Ramos (cell line): ENCODE results near the gene SMCO4.

ENCODE experiments used
- in situ Hi-C: fragments of 300-500 bp; cut with MboI; formaldehyde crosslinking; loops from one replicate; pipeline ENCODE4 v1.14.3; 2022; ENCODE audit warnings: low sequenced_read_pairs; ENCODE audit not compliant: unreplicated experiment

The SMCO4 gene

DNA sequence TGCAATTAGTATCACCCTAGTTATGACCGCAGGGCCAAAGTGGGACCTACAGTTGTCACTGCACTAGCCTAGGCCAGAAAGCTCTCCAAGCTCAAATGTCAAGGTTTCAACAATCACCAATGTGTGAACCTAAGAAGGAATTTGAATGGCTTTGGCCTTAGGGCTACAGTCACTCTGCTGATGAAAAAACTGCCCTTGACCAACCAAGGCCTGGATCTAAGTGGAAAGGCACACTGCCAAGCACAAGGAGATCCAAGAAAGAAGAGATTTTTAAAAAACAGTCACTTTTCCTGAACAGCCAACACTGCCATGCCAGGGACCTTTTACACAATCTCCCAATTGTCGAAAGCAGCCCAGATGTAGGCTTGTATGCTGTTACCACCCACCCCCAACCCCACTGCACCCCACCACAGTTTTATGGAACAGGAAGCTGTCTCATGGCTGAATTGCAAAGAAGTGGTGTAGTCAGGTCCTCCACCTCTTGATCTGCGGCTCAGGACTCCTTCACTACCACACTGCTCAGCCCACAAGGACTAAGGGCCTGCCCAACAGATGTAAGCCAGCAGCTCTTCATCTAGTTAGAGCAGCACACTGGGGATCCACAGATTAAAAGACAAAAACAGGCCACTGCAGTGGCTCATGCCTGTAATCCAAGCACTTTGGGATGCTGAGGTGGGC is 32.9 kb downstream of the SMCO4 start:
- in situ Hi-C loops, result no loop called here

DNA sequence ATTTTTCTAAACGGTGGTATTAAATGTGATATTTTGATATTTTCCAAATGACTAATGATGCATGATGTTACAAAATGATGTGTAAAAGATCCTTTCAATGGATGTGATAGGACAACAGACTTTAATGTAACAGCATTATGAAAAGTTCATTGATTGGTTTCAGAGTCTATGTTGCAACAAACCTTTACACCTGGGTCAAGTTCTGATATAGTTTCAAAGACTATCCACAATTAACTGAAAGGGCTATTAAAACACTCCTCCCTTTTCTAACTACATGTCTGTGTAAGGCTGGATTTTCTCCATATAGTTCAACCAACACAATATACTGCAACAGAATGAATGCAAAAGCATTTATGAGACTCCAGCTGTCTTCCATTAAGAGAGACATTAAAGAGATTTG is 35.7 kb downstream of the SMCO4 start:
- in situ Hi-C loops, result no loop called here

GRCh38 chr11:93505703-93506102 is 37.5 kb downstream of the SMCO4 start:
- in situ Hi-C loops, result no loop called here

DNA sequence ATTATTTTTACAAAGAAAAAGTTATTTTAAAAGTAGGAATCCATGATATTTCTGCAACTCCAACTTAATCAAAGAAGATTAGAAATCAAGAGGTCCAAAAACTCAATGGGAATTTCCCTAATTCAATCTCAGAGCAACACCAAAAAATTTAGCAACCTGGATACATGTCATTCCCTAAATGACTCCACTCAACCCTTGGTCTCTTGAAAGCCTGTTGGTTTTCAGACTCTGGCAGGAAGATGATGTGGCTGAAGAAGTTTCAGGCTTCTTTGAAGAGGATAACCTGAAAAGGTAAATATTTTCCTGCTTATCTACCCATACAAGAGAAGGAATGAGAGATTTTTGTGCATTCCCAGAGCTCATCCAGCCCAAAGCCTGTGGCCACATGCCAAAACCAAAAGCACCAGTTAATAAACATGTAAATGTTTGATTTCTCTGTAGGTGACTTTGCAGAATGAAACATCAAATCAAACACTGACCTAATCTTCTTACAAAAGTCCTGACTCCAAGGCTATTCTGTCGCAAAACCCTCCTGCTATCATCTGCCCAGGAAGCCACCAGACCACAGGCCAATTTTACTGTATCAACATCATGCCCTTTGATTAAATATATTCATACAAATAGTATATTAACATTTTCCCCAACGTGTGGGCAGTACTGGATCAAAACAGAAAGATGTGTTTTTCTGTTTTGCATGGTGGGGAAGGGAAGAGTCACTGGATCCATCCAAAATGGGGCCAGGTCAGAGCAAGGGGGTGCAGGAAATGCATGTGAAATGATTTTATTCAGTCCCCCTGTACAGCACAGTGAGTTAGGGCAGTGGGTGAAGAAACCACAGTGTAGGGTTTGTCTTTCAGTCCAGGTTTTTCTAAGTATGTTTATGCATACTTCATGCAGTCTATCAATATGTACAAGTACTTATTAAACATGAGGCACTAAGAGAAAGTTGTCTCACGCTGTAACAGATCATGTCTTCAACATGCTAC is 38.8 kb downstream of the SMCO4 start:
- in situ Hi-C loops, result no loop called here

DNA sequence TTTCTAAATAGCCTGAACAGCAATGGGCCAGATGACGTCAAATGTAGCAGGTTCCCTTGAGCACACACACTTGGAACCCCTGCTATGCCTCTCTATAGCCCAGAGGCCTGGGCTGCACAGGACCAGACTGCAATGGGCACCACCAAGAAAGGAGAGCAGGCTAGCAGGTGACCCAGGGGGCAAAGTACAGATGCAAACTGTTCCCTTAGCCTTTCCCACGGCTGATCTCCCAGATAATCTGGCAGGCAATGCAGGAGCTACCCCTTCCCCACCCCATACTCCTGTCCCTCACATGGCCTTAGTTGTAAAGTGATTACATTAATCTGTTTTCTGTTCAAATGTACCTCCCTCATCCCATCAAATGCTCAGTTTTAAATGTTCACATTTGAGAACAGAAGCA is 41.3 kb downstream of the SMCO4 start:
- in situ Hi-C loops, result no loop called here

GRCh38 chr11:93500759-93501158 is 42.4 kb downstream of the SMCO4 start:
- in situ Hi-C loops, result no loop called here

- in situ Hi-C loops, result no loop called here
Measured at GRCh38 chr11:93498641-93499040, 44.5 kb downstream of the SMCO4 start.

- in situ Hi-C loops, result no loop called here
Measured at GRCh38 chr11:93498161-93498560, 45.0 kb downstream of the SMCO4 start.

GRCh38 chr11:93497596-93497995 is 45.6 kb downstream of the SMCO4 start:
- in situ Hi-C loops, result no loop called here

GRCh38 chr11:93494357-93494756 is 48.8 kb downstream of the SMCO4 start:
- in situ Hi-C loops, result no loop called here

DNA sequence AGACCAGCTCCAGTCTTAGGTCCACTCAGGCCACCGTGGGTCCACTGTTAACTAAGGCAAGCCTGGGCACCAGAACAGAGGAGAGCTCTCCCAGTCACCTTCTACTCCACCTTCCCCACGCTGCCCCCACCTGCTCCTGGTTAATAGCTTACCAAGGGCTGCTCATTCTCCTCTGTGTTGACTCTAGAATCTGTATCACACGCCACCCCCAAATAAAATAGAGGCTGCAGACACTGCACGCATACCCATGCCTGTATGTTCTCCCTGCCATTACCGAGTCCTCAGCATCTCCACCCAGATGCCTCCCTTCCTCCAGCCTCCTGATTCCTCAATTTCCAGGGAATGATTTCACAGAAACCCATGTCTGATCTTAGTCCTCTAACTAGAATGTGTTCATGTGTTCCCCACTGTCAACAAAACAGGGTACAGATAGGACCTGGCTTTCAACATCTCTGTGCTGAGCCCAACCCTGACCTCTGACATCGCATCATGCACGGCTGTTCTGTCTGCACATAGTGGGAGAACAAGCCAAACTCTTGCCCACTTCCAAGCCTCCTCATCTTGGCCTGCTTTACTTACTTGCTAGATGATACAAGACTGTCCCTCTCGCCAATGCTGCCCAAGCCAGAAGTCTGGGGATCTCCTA is 49.8 kb downstream of the SMCO4 start:
- in situ Hi-C loops, result no loop called here

DNA sequence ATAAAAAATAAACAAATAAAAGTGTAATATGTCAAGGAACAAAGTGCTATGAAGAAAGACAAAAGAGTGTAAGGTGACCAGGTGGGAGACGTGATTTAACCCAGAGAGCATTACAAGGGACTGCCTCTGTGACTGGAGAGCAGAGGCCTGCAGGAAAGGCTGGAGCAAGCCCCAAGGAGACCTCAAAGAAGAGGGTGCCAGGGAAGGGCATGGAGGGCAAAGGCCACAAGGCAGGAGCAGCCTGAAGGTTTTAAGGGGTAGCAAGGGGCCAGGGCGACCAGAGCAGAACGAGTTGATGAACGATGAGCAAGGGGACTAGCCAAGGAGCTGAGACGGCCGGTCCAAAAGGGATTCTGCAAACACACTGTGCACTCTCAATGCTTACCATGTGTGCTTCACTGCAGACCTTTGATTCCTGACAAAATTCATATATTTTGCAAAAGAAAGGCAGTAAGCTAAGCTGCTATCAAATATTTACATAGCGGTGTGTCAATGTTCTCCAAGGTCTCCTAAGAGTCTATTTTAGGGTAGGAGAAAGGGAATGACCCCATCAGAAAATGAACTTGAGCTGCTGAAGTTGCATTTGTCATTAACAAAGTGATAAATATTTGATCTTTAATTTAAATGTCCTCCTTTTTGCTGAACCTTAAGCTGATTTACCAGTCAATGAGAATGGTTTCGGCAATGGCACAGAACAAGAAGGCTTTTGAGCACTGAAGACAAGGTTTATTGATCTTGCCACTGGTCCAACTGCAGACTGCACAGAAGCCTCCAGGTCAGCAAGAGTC is 50.5 kb downstream of the SMCO4 start:
- in situ Hi-C loops, result no loop called here

GRCh38 chr11:93491973-93492372 is 51.2 kb downstream of the SMCO4 start:
- in situ Hi-C loops, result no loop called here

- in situ Hi-C loops, result no loop called here
Measured at GRCh38 chr11:93490996-93491618, 52.1 kb downstream of the SMCO4 start.

DNA sequence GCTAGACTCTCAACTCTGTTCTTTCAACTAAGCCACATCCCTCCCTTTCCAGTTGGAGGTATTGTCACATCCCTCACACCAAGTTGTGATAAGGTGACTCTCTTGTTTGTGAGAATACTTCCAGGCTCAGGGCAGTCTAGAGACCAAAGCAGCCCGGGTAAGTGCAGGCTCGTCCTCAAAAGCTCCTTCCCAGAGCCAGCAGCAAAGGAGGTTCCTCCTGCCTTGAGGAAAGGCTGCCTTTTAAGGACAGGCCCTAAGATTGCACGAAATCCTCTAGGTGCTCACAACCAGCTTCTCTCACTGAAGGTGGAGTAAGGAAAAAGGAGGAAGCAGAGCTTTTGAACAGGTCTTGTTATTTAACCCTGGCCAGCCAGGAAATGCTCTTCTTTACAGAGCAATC is 53.4 kb downstream of the SMCO4 start:
- in situ Hi-C loops, result no loop called here

GRCh38 chr11:93487032-93487483 is 56.1 kb downstream of the SMCO4 start:
- in situ Hi-C loops, result no loop called here

DNA sequence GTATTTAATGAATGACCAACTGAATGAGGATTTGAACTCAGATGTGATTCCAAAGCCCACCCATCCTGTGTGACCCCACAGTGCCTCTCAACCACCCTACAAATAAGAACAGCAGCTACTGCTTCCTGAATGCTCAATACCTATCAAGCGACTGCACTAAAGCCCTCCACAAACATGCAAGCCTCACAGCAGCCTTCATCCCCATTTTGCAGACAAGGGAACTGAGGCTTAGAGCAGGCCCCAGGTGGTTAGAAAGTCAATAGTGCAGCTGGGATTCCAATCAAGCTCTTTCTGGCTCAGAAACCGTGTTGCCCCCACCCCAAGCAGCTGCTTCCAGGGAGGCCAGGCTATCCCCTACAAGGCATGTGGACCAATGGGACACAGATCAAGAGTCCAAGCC is 57.2 kb downstream of the SMCO4 start:
- in situ Hi-C loops, result no loop called here

DNA sequence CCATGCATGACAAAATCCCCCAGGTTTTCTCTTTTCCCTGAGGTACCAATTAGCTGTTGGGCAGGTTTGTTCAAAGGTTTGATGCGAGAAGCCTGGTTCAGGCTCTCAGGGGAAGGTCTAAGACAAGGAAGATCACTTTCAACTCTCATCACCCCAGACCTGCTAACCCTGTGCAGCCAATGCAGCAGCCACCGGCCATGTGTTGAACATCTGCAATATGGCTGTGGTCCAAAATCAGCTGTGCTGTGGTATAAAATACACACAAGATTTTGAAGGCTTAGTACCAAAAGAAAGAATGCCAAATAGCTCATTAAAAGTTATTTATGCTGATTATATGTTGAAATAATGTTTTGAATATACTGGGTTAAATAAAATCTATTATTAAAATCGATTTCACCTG is 58.5 kb downstream of the SMCO4 start:
- in situ Hi-C loops, result no loop called here

DNA sequence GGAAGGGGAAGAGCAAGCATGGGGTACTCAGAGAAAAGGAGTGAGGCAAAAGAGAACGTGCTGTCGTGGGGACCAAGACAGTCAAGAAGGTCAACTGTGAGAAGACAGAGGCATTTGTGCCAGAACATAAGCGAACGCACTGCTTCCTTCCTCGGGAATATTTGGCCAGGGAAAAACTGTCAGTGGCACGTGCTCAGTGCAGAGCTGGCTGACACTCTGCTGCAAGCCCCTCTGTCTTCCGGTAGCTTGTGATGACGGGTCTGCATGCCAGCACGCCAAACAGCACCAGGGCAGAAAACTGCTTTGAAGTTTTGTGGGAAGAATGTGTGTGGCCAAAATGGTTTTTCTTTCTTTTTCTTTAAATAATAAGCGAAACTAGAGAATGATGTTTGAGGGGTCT is 60.6 kb downstream of the SMCO4 start:
- in situ Hi-C loops, result no loop called here

GRCh38 chr11:93481696-93482095 is 61.5 kb downstream of the SMCO4 start:
- in situ Hi-C loops, result no loop called here
